GM18951 (cell line): ENCODE data around the gene ZNF655.
"Not testable (repeated sequence)": the region's sequence is repeated elsewhere in the genome, so short reads cannot be mapped to it uniquely, and the experiment has no call there.

ENCODE experiments used
- POLR2A ChIP-seq: IDR thresholded peaks from 4 replicates; pipeline ENCODE4 v1.6.1; 2011; ENCODE audit warnings: mild to moderate bottlenecking; ENCODE audit not compliant: insufficient read length, insufficient read depth; ENCODE audit errors: extremely low read depth
- in situ Hi-C: fragments of 300-500 bp; cut with MboI; formaldehyde crosslinking; loops from one replicate; pipeline ENCODE4 v1.12.0; 2022; ENCODE audit warnings: low sequenced_read_pairs, mixed read lengths, inconsistent platforms; ENCODE audit not compliant: unreplicated experiment

Gene ZNF655, protein sequence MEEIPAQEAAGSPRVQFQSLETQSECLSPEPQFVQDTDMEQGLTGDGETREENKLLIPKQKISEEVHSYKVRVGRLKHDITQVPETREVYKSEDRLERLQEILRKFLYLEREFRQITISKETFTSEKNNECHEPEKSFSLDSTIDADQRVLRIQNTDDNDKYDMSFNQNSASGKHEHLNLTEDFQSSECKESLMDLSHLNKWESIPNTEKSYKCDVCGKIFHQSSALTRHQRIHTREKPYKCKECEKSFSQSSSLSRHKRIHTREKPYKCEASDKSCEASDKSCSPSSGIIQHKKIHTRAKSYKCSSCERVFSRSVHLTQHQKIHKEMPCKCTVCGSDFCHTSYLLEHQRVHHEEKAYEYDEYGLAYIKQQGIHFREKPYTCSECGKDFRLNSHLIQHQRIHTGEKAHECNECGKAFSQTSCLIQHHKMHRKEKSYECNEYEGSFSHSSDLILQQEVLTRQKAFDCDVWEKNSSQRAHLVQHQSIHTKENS

DNA sequence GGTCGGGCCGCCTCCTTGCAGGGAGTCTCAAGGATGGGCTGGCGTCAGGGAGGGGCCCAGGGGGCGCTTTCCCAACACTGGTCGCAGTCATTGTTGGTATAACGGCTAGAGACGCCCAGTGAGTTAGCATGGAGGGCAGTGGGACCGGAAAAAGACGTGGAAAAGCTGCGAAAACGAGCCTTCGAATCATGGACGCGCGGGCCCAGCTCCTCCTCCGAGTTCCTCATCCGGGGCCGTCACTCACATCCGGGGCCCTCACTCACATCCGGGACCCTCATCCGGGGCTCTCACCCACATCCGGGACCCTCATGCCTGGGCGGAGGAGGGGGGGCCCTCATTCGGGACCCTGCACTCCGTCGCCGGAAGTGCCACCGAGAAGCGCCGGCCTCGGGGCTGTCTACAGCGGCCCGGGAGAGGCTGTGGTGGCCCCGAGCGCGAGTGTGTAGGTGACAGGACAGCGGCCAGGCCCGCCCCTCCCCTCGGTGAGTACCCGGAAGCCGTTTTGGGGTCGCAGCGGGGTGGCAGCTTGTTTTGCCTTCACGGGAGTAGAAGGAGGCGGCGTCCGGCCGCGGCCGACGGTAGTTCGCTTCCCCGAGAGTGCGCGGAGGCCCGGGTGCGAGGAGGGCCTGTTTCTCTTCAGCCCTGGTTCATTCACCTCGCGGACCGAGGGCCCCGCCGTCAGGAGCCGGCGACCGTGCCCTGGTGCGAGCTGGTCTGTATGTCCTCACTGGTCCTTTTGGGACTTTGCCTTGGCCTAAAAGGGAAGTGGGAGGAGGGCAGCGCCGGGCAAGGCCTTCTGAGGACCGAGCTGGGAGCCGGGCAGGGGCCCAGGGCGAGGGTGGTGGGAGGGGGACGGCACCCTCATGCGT is at the start of gene ZNF655:
TSS of gene ZNF655 (plus strand) at position 337 of the 869 bp plus-strand sequence. CDS start 1,918 bp downstream, outside the sequence.
- in situ Hi-C loops = no loop called here
- TF ChIP-seq POLR2A = peak; percentile 89

DNA sequence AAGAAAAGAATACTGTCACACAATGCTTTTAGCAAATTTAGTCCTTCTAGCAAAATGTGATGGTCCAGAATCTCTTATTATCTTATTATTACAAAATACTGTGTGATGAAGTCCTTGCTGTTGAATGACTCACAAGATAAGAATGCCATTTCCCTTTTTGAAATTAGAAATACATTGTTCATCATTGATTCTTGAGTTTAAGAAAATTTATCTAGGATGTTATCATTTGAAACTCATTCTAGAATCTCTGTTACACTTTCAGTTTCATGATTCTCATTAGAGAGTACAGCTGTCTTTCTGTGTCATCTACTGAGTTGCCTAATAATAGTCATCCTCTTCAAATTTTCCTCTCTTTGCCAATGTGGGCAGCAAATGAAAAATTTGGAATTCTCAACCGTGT is 44.4 kb upstream of the ZNF655 start:
- in situ Hi-C loops = no loop called here
- no peak for TF ChIP-seq POLR2A

DNA sequence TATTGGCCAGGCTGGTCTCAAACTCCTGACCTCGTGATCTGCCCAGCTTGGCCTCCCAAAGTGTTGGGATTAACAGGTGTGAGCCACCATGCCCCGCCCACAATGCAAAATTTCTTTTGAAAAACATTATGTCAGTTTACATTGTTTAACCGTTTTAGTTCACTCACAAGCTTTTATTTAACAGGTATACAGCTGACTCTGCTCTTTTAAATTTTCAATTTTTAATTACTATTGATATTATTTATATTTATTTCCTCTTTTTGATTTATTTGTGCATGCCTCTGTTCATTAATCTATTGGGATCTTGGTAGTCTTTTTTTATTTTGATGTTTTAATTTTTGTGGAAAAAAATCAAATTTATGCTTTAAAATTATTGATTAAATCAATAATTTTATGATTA is 37.0 kb upstream of the ZNF655 start:
- in situ Hi-C loops = no loop called here
- TF ChIP-seq POLR2A = no peak

DNA sequence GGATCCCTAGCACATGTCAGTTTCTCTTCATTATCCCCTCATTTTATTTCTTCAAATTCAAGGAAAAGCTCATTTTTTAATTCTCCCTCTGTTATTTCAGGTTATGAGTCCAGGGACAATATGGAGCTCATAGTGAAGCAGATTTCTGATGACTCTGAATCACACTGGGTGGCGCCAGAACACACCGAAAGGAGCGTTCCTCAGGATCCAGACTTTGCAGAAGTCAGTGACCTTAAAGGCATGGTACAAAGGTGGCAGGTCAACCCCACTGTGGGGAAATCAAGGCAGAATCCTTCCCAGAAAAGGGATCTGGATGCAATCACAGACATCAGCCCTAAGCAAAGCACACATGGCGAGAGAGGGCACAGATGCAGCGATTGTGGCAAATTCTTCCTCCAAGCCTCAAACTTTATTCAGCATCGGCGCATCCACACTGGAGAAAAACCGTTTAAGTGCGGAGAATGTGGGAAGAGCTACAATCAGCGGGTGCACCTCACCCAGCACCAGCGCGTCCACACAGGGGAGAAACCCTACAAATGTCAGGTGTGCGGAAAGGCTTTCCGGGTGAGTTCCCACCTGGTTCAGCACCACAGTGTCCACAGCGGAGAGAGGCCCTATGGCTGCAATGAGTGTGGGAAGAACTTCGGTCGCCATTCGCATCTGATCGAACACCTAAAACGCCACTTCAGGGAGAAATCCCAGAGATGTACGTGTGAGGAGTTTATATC is 32.6 kb upstream of the ZNF655 start:
- no peak for TF ChIP-seq POLR2A
- in situ Hi-C loops = no loop called here

DNA sequence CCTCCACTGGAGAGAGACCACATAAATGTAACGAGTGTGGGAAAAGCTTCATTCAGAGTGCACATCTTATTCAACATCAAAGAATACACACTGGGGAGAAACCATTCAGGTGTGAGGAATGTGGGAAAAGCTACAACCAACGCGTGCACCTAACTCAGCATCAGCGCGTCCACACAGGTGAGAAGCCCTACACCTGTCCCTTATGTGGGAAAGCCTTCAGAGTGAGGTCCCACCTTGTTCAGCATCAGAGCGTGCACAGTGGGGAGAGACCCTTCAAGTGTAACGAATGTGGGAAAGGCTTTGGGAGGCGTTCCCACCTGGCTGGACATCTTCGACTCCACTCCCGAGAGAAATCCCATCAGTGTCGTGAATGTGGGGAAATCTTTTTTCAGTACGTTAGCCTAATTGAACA is 27.1 kb upstream of the ZNF655 start:
- no peak for TF ChIP-seq POLR2A
- in situ Hi-C loops = no loop called here

DNA sequence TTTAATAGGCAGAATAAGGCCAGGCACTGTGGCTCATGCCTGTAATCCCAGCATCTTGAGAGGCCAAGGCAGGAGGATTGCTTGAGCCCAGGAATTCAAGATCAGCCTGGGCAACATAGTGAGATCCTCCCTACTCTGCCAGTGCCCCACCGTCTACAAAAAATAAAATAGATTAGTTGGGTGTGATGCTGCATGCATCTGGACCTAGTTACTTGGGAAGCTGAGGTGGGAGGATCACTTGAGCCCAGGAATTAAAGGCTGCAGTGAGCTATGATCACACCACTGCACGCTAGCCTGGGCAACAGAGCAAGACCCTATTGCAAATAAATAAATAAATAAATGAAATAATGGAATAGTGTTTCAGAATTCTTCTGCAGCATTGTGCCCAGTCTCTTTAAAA is 22.8 kb upstream of the ZNF655 start:
- no peak for TF ChIP-seq POLR2A

DNA sequence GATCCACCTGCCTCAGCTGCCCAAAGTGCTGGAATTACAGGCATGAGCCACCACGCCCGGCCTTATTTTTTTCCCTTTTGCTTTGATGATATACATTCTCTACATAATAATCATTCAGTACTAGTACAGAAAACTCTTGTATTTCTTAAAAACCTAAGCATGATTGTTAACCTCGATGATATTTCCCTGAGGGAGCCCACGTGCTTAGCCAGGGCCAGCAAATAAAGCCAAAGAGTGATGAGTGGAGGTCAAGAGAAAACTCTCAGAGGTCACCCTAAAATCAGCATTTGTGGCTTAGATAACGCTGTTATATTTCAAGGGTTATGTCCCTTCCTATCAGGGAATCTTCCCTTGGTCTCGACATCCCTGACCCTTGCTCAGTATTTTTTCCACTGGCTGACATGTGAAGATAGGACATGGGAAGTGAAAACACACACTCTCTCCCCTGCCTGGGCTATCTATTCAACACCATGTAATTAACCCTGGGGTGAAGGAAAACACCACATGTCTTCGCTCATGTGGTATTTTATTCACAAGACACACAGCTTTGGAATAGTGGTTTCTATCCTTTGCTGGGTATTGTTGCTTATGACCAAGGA is 19.1 kb upstream of the ZNF655 start:
- in situ Hi-C loops = no loop called here
- no peak for TF ChIP-seq POLR2A

More for the DNA sequence above, 22.8 kb upstream of the ZNF655 start:
- in situ Hi-C loops = no loop called here

DNA sequence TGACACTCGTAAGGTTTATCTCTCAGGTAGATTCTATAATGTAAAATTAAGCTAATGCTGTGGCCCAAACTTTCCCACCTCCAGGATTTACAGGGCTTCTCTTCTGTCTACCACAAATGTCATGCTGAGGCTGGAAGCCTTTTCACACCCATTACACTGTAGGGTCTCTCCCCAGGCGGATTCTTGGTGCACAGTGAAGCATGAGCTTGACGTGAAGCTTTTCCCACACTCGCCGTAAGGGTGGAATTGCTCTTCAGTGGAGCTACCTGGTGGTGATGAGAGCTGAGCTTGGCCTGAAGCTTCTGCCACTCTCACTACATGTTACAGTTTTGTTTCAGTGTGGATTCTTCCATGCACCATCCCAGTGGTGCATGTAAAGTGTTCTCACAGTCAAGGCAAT is 17.9 kb upstream of the ZNF655 start:
- no peak for TF ChIP-seq POLR2A
- in situ Hi-C loops = no loop called here

DNA sequence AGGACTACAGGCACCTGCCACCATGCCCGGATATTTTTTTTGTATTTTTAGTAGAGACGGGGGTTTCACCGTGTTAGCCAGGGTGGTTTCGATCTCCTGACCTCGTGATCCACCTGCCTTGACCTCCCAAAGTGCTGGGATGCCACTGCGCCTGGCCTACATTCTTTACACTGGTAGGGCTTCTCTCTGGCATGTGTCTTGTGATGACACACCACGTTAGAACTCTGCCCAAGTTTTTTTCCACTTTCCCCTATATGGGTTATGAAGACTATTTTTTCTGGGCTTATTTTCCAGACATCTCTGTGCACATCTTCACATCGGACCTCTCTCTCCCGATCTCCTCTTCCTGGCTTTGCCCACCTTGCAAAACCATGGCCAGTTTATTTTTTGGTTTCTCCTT is 17.2 kb upstream of the ZNF655 start:
- in situ Hi-C loops = no loop called here
- TF ChIP-seq POLR2A = no peak

DNA sequence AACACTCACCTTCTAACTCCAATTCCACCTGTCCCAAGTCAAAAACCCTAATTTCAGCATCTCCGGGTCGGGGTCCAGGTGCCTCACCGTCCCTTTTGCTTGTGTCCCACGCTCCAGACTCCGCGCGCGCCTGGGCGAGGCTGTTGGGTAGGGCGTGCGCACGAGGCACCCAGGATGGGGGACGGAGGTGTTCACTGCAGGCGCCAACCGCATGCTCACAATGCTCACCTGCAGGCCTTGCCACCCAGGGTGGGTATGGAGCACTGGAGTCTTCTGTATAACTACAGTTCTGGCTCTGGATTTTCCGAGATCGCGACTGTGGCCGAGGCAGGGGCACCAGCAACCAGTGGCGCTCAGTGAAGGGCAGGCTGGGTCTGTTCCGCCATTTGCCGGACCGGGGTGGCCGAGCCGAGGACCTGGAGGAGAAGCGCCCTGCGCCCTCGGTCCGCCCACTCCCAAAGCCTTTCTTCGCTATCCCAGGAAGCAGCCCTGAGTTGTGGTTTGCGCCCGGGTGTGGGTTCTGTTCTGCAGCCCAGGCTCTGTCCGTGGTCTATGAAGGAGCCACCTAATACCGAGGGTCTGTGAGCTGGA is 15.3 kb upstream of the ZNF655 start:
- no peak for TF ChIP-seq POLR2A
- in situ Hi-C loops = no loop called here

DNA sequence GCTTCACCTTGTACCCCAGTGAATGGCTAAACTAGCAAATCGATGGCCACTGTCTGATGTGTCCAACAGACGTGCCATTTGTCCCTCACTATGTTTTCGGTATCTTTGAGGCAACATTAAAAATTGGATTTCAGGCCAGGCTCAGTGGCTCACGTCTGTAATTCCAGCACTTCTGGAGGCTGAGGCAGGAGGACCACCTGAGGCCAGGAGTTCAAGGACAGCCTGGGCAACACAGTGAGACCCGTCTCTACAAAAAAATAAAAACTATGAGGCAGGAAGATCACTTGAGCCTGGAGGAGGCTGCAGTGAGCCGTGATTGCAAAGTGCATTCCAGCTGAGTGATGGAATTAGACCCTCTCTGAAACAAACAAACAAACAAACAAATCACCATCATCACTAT is 14.5 kb upstream of the ZNF655 start:
- TF ChIP-seq POLR2A = no peak
- in situ Hi-C loops = no loop called here

DNA sequence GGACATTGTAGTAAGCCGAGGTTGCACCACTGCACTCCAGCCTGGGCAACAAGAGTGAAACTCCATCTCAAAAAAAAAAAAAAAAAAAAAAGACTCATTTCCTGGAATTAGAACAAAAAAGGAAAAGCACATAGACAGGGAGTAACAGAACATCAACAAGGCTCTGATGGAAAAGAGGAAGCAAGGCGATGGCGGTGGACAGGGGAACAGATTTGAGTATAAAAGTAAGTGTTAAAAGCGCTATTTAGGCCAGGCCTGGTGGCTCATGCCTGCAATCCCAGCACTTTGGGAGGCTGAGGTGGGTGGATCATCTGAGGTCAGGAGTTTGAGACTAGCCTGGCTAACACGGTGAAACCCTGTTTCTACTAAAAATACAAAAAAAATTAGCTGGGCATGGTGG is 13.1 kb upstream of the ZNF655 start:
- in situ Hi-C loops = not testable (repeated sequence)

DNA sequence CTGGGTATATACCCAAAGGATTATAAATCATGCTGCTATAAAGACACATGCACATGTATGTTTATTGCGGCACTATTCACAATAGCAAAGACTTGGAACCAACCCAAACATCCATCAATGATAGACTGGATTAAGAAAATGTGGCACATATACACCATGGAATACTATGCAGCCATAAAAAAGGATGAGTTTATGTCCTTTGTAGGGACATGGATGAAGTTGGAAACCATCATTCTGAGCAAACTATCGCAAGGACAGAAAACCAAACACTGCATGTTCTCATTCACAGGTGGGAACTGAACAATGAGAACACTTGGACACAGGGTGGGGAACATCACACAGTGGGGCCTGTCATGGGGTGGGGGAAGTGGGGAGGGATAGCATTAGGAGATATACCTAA is 8.9 kb upstream of the ZNF655 start:
- in situ Hi-C loops = not testable (repeated sequence)
